Ovary (tissue), 3 donors: ENCODE measurements around the gene MMP3.

Source experiments
- POLR2A ChIP-seq: fragments of 450-650 bp; IDR thresholded peaks from one replicate; pipeline ENCODE4 v1.6.1; 2017; ENCODE audit warnings: antibody characterized with exemption, mild to moderate bottlenecking, moderate library complexity
- TF ChIP-seq, protein P1 (sequence below), 3 donors: fragments of 450-650 bp in 2 of 3; fragments of 200-600 bp in 1 of 3; IDR thresholded peaks; one replicate each; pipeline versions ENCODE4 v1.5.1 to v1.8.0; 2016 to 2022; ENCODE audit warnings: antibody characterized with exemption in 3 of 3, mild to moderate bottlenecking in 1 of 3
- donor health status: DM: no; HTN: no; CAD: no.

DNA sequence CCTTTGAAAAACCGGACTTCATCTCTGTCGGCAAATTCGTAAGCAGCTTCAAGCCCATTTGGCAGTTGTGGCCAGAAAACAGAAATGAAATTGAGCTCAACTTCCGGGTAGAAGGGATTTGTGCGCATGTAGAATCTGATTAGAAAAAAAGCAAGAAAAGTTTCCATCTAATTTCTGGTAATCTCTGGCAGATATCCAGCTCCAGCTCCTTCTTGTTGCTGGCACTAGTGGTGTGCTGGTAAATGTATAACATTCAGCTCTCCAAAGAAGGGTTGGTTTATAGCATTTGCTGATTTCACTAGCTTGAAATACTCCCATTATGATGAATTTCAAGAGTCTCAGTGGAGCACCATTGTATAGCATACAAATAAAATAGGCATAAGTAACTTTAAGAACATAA, 50.8 kb downstream of the MMP3 start:
- TF ChIP-seq, protein P1, sequence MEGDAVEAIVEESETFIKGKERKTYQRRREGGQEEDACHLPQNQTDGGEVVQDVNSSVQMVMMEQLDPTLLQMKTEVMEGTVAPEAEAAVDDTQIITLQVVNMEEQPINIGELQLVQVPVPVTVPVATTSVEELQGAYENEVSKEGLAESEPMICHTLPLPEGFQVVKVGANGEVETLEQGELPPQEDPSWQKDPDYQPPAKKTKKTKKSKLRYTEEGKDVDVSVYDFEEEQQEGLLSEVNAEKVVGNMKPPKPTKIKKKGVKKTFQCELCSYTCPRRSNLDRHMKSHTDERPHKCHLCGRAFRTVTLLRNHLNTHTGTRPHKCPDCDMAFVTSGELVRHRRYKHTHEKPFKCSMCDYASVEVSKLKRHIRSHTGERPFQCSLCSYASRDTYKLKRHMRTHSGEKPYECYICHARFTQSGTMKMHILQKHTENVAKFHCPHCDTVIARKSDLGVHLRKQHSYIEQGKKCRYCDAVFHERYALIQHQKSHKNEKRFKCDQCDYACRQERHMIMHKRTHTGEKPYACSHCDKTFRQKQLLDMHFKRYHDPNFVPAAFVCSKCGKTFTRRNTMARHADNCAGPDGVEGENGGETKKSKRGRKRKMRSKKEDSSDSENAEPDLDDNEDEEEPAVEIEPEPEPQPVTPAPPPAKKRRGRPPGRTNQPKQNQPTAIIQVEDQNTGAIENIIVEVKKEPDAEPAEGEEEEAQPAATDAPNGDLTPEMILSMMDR (IDR thresholded peaks at IDR 0.05), result no peak
- no peak for TF ChIP-seq POLR2A
